Measurements from ENCODE around the gene LEMD1.

The LEMD1 gene

DNA sequence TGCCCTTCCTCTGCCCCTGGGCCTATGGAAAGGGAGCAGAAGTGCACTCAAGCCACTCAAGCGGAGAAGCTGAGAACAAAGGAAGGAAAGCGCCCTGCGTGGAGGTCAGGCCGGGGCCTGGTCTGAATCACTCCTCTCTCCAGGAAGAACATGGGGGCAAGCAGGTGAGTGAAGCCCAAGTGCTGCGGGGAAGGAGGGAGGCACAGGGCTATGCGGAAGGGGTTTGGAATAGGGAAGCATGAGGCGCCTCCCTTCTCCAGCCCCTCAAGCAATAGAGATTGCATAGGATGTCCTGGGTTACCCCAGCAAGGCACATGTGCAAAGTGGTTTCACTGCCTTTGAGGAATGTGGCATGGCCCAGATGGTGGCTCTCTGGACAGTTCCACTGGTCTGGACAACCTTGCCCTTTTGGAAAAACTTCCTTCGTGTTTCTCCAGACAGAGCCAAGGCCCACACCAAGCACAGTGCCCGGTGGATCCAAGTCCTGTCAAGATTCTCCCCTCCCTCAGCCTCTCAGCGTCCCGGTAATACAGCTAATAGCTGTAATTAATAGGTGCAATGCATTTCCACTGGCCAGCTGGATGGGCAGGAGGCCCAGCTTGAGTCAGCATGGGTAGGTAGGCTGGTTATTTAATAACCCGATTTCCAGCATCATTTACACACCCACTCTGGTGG, 20.3 kb upstream of the LEMD1 start:
- no CpG with 5 or more reads among the region's 12 CpGs for WGBS (ENCODE audit: extremely low coverage, insufficient coverage, insufficient read length)
- no peak overlapping the region for H2BK12ac ChIP-seq (ENCODE audit: low read length)
- no peak overlapping the region for H3K18ac ChIP-seq (ENCODE audit: low read length)
- no peak overlapping the region for H2AFZ ChIP-seq (ENCODE audit: insufficient read depth, low read length, poor library complexity)
- no peak overlapping the region for H2BK120ac ChIP-seq (ENCODE audit: insufficient read depth, low read length, poor library complexity)
- H3K4me1 ChIP-seq (ENCODE audit: control insufficient read depth in 1 of 2, insufficient read depth in 2 of 2, low read length in 2 of 2): peaks cover 32% of the 10 kb centered on the region in 2 experiments
- H4K8ac ChIP-seq (ENCODE audit: low read depth, low read length): no peak overlapping the region
- DNase-seq: no peak
- no peak overlapping the region for H4K91ac ChIP-seq (ENCODE audit: low read depth, low read length)
- peaks cover 2% of the 10 kb centered on the region for H3K79me1 ChIP-seq (ENCODE audit: low read length)
- H3K4ac ChIP-seq (ENCODE audit: low read depth, low read length): no peak overlapping the region
- no peaks in the 10 kb centered on the region for H3K27me3 ChIP-seq (ENCODE audit: insufficient read depth, low read length)
- no peak overlapping the region for H3K9ac ChIP-seq (ENCODE audit: low read length)
- H3K23ac ChIP-seq (ENCODE audit: low read length): no peak overlapping the region
- H3K79me2 ChIP-seq (ENCODE audit: control insufficient read depth, insufficient read depth, low read length, poor library complexity): no peaks in the 10 kb centered on the region
- H3K4me3 ChIP-seq (ENCODE audit: low read depth, low read length): no peak overlapping the region
- no peak overlapping the region for H3K27ac ChIP-seq (ENCODE audit: low read depth, low read length)
- no peak overlapping the region for H3K14ac ChIP-seq (ENCODE audit: low read length)
- no peaks in the 10 kb centered on the region for H3K9me3 ChIP-seq (ENCODE audit: insufficient read depth, low read depth, low read length)
- H2AK5ac ChIP-seq (ENCODE audit: low read length): no peak overlapping the region
- H3K4me2 ChIP-seq (ENCODE audit: low read length): no peak overlapping the region
- peaks cover 0 to 6% of the 10 kb centered on the region in 2 experiments for H3K36me3 ChIP-seq (ENCODE audit: control insufficient read depth in 1 of 2, insufficient read depth in 2 of 2, low read length in 2 of 2)
- H2BK5ac ChIP-seq (ENCODE audit: low read depth, low read length, poor library complexity): no peak overlapping the region
- no peak overlapping the region for H4K12ac ChIP-seq (ENCODE audit: low read depth, low read length)

DNA sequence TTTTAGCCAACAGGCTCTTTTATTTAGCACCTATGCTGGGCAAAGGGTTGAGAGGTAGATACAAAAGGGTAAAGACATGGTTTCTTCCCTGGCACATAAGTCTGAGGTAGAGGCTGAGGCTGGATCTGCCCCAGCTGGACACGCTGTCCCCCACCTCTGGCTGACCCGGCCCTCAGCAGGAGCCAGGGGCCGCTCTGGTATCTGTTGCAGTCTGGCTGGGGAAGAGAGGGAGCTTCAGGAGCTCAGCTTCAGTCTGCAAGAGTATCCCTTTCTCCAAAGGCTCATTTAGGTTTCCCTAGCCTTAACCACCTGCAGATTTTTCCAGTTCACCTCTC, 19.8 kb upstream of the LEMD1 start:
- Histone ChIP-seq H3K27me3 (ENCODE audit: insufficient read depth, low read length) (no peaks in the 10 kb centered on the region), H3K23ac (ENCODE audit: low read length) (no peak overlapping the region), H3K36me3 (ENCODE audit: control insufficient read depth in 1 of 2, insufficient read depth in 2 of 2, low read length in 2 of 2) (peaks cover 0 to 6% of the 10 kb centered on the region in 2 experiments), H3K14ac (ENCODE audit: low read length) (no peak overlapping the region), H2BK5ac (ENCODE audit: low read depth, low read length, poor library complexity) (no peak overlapping the region), H3K4me3 (ENCODE audit: low read depth, low read length) (no peak overlapping the region), H3K27ac (ENCODE audit: low read depth, low read length) (no peak overlapping the region), H2AK5ac (ENCODE audit: low read length) (no peak overlapping the region), H3K4me1 (ENCODE audit: control insufficient read depth in 1 of 2, insufficient read depth in 2 of 2, low read length in 2 of 2) (peaks cover 28 to 29% of the 10 kb centered on the region in 2 experiments), H3K79me2 (ENCODE audit: control insufficient read depth, insufficient read depth, low read length, poor library complexity) (no peaks in the 10 kb centered on the region), H3K4ac (ENCODE audit: low read depth, low read length) (no peak overlapping the region), H3K9me3 (ENCODE audit: insufficient read depth, low read depth, low read length) (no peaks in the 10 kb centered on the region), H3K79me1 (ENCODE audit: low read length) (peaks cover 2% of the 10 kb centered on the region), H2AFZ (ENCODE audit: insufficient read depth, low read length, poor library complexity) (no peak overlapping the region), H3K18ac (ENCODE audit: low read length) (no peak overlapping the region), H2BK12ac (ENCODE audit: low read length) (no peak overlapping the region), H4K12ac (ENCODE audit: low read depth, low read length) (no peak overlapping the region), H4K91ac (ENCODE audit: low read depth, low read length) (no peak overlapping the region), H4K8ac (ENCODE audit: low read depth, low read length) (no peak overlapping the region), H3K9ac (ENCODE audit: low read length) (no peak overlapping the region), H3K4me2 (ENCODE audit: low read length) (no peak overlapping the region), H2BK120ac (ENCODE audit: insufficient read depth, low read length, poor library complexity) (no peak overlapping the region)
- WGBS (ENCODE audit: extremely low coverage, insufficient coverage, insufficient read length): no CpG with 5 or more reads among the region's 3 CpGs
- DNase-seq: no peak

DNA sequence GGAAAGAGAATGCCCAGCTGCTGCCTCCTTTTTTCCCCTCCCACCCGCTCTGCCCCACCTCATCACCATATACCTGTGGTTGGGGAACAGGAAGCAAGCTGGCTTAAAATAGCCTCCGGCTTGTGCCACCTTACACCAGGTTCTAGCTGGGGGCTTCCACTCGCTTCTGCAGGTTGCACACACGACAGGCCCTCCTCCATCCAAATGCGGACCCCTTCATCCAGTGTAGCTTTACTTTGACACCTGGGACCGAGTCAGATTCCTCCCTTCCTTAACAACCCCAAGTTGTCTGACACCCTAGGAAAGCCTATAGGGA, 19.4 kb upstream of the LEMD1 start:
- H3K9me3 ChIP-seq (ENCODE audit: insufficient read depth, low read depth, low read length): no peaks in the 10 kb centered on the region
- no peak overlapping the region for H3K9ac ChIP-seq (ENCODE audit: low read length)
- no peaks in the 10 kb centered on the region for H3K27me3 ChIP-seq (ENCODE audit: insufficient read depth, low read length)
- H2BK120ac ChIP-seq (ENCODE audit: insufficient read depth, low read length, poor library complexity): no peak overlapping the region
- no peak overlapping the region for H3K4me3 ChIP-seq (ENCODE audit: low read depth, low read length)
- no peak overlapping the region for H4K12ac ChIP-seq (ENCODE audit: low read depth, low read length)
- no CpG with 5 or more reads among the region's 6 CpGs for WGBS (ENCODE audit: extremely low coverage, insufficient coverage, insufficient read length)
- no peaks in the 10 kb centered on the region for H3K79me2 ChIP-seq (ENCODE audit: control insufficient read depth, insufficient read depth, low read length, poor library complexity)
- H3K4me1 ChIP-seq (ENCODE audit: control insufficient read depth in 1 of 2, insufficient read depth in 2 of 2, low read length in 2 of 2): peaks cover 28 to 29% of the 10 kb centered on the region in 2 experiments
- no peak overlapping the region for H3K23ac ChIP-seq (ENCODE audit: low read length)
- no peak overlapping the region for H2BK5ac ChIP-seq (ENCODE audit: low read depth, low read length, poor library complexity)
- no peak overlapping the region for H2AK5ac ChIP-seq (ENCODE audit: low read length)
- H3K27ac ChIP-seq (ENCODE audit: low read depth, low read length): no peak overlapping the region
- no peak overlapping the region for H4K91ac ChIP-seq (ENCODE audit: low read depth, low read length)
- H3K4me2 ChIP-seq (ENCODE audit: low read length): no peak overlapping the region
- no peak overlapping the region for H4K8ac ChIP-seq (ENCODE audit: low read depth, low read length)
- H2BK12ac ChIP-seq (ENCODE audit: low read length): no peak overlapping the region
- no peak overlapping the region for H3K14ac ChIP-seq (ENCODE audit: low read length)
- no peak overlapping the region for H3K18ac ChIP-seq (ENCODE audit: low read length)
- H2AFZ ChIP-seq (ENCODE audit: insufficient read depth, low read length, poor library complexity): no peak overlapping the region
- DNase-seq: no peak
- H3K4ac ChIP-seq (ENCODE audit: low read depth, low read length): no peak overlapping the region
- H3K79me1 ChIP-seq (ENCODE audit: low read length): peaks cover 2% of the 10 kb centered on the region
- H3K36me3 ChIP-seq (ENCODE audit: control insufficient read depth in 1 of 2, insufficient read depth in 2 of 2, low read length in 2 of 2): peaks cover 0 to 6% of the 10 kb centered on the region in 2 experiments

DNA sequence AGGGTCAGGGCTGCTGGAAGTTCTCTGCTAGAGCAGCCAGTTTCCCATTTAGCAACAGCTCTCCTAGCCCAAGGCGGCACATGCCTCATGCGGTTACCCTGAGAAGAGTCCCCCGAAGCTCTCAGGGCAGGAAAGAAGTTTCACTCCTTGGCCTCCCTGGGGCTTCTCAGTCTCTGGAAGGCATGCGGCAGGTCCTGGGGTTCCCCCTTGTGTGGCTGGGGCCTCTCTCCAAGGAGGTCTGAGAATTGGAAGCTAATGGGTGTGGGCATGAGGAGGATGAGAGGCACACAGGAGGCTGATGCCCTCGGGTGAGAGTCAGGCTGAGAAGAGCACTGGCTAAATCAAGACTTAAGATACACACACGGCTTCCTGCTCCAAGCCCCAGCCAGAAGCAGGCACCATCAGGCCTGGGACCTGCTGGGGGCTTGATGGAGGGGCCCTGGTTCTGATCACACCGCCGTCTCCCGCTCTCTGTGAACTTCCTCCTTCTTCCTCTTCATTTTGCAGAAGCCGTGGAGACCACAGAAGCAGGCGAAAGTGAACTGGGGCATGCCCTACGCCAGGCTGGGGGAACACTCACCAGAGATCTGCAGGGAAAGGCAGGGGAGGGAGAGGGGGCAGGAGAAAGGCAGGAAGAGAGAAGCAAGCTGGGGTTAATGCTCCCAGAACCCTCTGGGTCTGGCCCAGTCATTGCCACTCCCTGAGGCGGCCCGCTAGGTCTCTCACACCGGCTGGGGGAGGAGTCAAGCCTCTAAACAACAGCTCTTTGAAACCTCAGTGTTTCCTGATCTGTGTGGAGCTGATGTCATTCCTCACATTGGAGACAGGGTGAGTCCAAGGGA, 18.8 kb upstream of the LEMD1 start:
- H3K23ac ChIP-seq (ENCODE audit: low read length): no peak overlapping the region
- H3K36me3 ChIP-seq (ENCODE audit: control insufficient read depth in 1 of 2, insufficient read depth in 2 of 2, low read length in 2 of 2): peaks cover 0 to 6% of the 10 kb centered on the region in 2 experiments
- peak overlapping the region; percentile 39 for H3K4ac ChIP-seq (ENCODE audit: low read depth, low read length)
- WGBS (ENCODE audit: extremely low coverage, insufficient coverage, insufficient read length): no CpG with 5 or more reads among the region's 15 CpGs
- no peak overlapping the region for H2BK120ac ChIP-seq (ENCODE audit: insufficient read depth, low read length, poor library complexity)
- H2AFZ ChIP-seq (ENCODE audit: insufficient read depth, low read length, poor library complexity): peak overlapping the region; percentile 0
- H2BK5ac ChIP-seq (ENCODE audit: low read depth, low read length, poor library complexity): no peak overlapping the region
- H4K91ac ChIP-seq (ENCODE audit: low read depth, low read length): peak overlapping the region; percentile 58
- peaks cover 28 to 29% of the 10 kb centered on the region in 2 experiments for H3K4me1 ChIP-seq (ENCODE audit: control insufficient read depth in 1 of 2, insufficient read depth in 2 of 2, low read length in 2 of 2)
- H4K8ac ChIP-seq (ENCODE audit: low read depth, low read length): peak overlapping the region; percentile 38
- no peak overlapping the region for H2AK5ac ChIP-seq (ENCODE audit: low read length)
- H3K9me3 ChIP-seq (ENCODE audit: insufficient read depth, low read depth, low read length): no peaks in the 10 kb centered on the region
- H3K4me2 ChIP-seq (ENCODE audit: low read length): no peak overlapping the region
- peak overlapping the region; percentile 1 for H3K18ac ChIP-seq (ENCODE audit: low read length)
- DNase-seq: peak in 1 of 2 donors; percentile 26
- H3K27me3 ChIP-seq (ENCODE audit: insufficient read depth, low read length): no peaks in the 10 kb centered on the region
- peak overlapping the region; percentile 47 for H2BK12ac ChIP-seq (ENCODE audit: low read length)
- no peak overlapping the region for H3K9ac ChIP-seq (ENCODE audit: low read length)
- no peaks in the 10 kb centered on the region for H3K79me2 ChIP-seq (ENCODE audit: control insufficient read depth, insufficient read depth, low read length, poor library complexity)
- H3K14ac ChIP-seq (ENCODE audit: low read length): no peak overlapping the region
- H3K27ac ChIP-seq (ENCODE audit: low read depth, low read length): peak overlapping the region; percentile 1
- H3K4me3 ChIP-seq (ENCODE audit: low read depth, low read length): no peak overlapping the region
- H3K79me1 ChIP-seq (ENCODE audit: low read length): peaks cover 2% of the 10 kb centered on the region
- H4K12ac ChIP-seq (ENCODE audit: low read depth, low read length): peak overlapping the region; percentile 7

Data from trophoblast cell (in vitro differentiated cells and primary cell).